Naive thymus-derived CD8-positive, alpha-beta T cell (primary cell): ENCODE data around the gene C19orf44. TPM values are rescaled to one million over a fixed set of nuclear protein-coding genes. Genes with fewer than 3 reads are reported as not detected.

Experiments used
- polyA plus RNA-seq, 3 donors: library from polyadenylated mRNA; unstranded; fragments of 300-500 nt; fragmentation: Illumina TruSeq; gene quantifications; one replicate each; pipeline ENCODE4 v1.2.3, GENCODE V29; 2021
- total RNA-seq, 8 experiments: library from RNA in 2 of 8; stranded (reverse) in 2 of 8; gene quantifications; one replicate each; pipeline ENCODE4 v1.2.3 and lab custom pipeline; 2021 to 2026

The C19orf44 gene
- total and polyA plus RNA-seq, 5 experiments from 2014 or later: 0.23 to 4.4 (median 3.1) TPM; not detected in 1

Other genes with a start within 250 kb of the C19orf44 start
- gene KLF2, start 171.6 kb upstream of the C19orf44 start, total RNA-seq: 100 to 1,000 TPM; 386 to 393 TPM
- 100 to 1,000 TPM; 115 to 216 (median 166) TPM for gene KLF2, start 171.6 kb upstream of the C19orf44 start, polyA plus RNA-seq
- 10 to 100 TPM; 47.0 to 47.9 TPM for gene EPS15L1, start 24.4 kb upstream of the C19orf44 start, total RNA-seq
- gene EPS15L1, start 24.4 kb upstream of the C19orf44 start, polyA plus RNA-seq: 1 to 10 TPM; 6.8 to 9.6 (median 8.5) TPM
- gene CALR3, start 227 bp upstream of the C19orf44 start, total RNA-seq: not detected
- gene CALR3, start 227 bp upstream of the C19orf44 start, polyA plus RNA-seq: not detected
- gene CHERP, start 46.0 kb downstream of the C19orf44 start, total RNA-seq: 10 to 100 TPM; 75.6 to 82.0 TPM
- gene CHERP, start 46.0 kb downstream of the C19orf44 start, polyA plus RNA-seq: 10 to 100 TPM in 1 of 3 donors, 1 to 10 TPM in 2; 4.7 to 17.8 (median 8.6) TPM
- 10 to 100 TPM; 31.5 to 34.2 TPM for gene SLC35E1, start 76.0 kb downstream of the C19orf44 start, total RNA-seq
- gene SLC35E1, start 76.0 kb downstream of the C19orf44 start, polyA plus RNA-seq: 10 to 100 TPM; 13.6 to 22.3 (median 16.1) TPM
- gene MED26, start 131.8 kb downstream of the C19orf44 start, total RNA-seq: 10 to 100 TPM; 16.5 to 18.5 TPM
- gene MED26, start 131.8 kb downstream of the C19orf44 start, polyA plus RNA-seq: 1 to 10 TPM; 2.7 to 3.9 (median 3.1) TPM
- gene SMIM7, start 163.8 kb downstream of the C19orf44 start, total RNA-seq: 100 to 1,000 TPM; 102 to 104 TPM
- gene SMIM7, start 163.8 kb downstream of the C19orf44 start, polyA plus RNA-seq: 10 to 100 TPM; 52.7 to 76.5 (median 63.9) TPM
- gene TMEM38A, start 164.7 kb downstream of the C19orf44 start, total RNA-seq: 1 to 10 TPM; 1.5 to 2.5 TPM
- under 1 TPM in 2 of 3 donors, not detected in 1; 0.22 to 0.28 TPM for gene TMEM38A, start 164.7 kb downstream of the C19orf44 start, polyA plus RNA-seq
- gene NWD1, start 223.5 kb downstream of the C19orf44 start, total RNA-seq: not detected
- not detected for gene NWD1, start 223.5 kb downstream of the C19orf44 start, polyA plus RNA-seq